B cell (primary cell): ENCODE data around the gene IFNG-AS1. TPM values are rescaled to one million over a fixed set of nuclear protein-coding genes. Genes with fewer than 3 reads are reported as not detected.

Experiments used
- ATAC-seq: fragments of 200-7000 bp; cut with Tn5 transposase; one replicate; pipeline ENCODE4 v1.10.0; 2021; ENCODE audit warnings: low read depth, mild to moderate bottlenecking, moderate number of reproducible peaks, moderate library complexity
- CTCF ChIA-PET: fragments of 350-600 bp; sonication (Branson Sonifier 250); formaldehyde crosslinking; loops from one replicate; lab custom pipeline; 2021; ENCODE audit warnings: antibody characterized with exemption, inconsistent platforms; lab: Charles Lee
- POLR2A ChIA-PET: fragments of 350-600 bp; sonication (Branson Sonifier 250); formaldehyde crosslinking; loops from one replicate; lab custom pipeline; 2021; ENCODE audit warnings: antibody characterized with exemption; lab: Charles Lee
- DNase-seq: peaks from one replicate; pipeline ENCODE4 v3.0.0; 2013
- H2AFZ ChIP-seq: 2 replicates; pipeline ENCODE4 v1.6.1; 2012; ENCODE audit warnings: mild to moderate bottlenecking, low read depth, low read length; ENCODE audit not compliant: insufficient read depth, poor library complexity, severe bottlenecking
- H3K27ac ChIP-seq, 2 donors: 1 replicate in 1 of 2; 2 replicates in 1 of 2; pipeline ENCODE4 v1.5.1; 2012 to 2013; ENCODE audit warnings: low read length in 2 of 2, mild to moderate bottlenecking in 2 of 2, moderate library complexity in 1 of 2
- H3K27me3 ChIP-seq, 4 experiments: fragments of 200-600 bp in 1 of 4; sonication (generic) in 1 of 4; replicated peaks in 1 of 4; 1 replicate in 2 of 4; 2 replicates in 2 of 4; pipeline versions ENCODE4 v1.6.1 to v1.7.0; 2013 to 2016; ENCODE audit warnings: low read length in 3 of 4, mild to moderate bottlenecking in 2 of 4, mixed read lengths in 1 of 4, moderate library complexity in 1 of 4; ENCODE audit not compliant: insufficient read depth in 4 of 4, control insufficient read depth in 3 of 4; ENCODE audit errors: control extremely low read depth in 1 of 4
- H3K36me3 ChIP-seq, 2 experiments: replicated peaks in 1 of 2; 1 replicate in 1 of 2; 2 replicates in 1 of 2; pipeline versions ENCODE4 v1.6.1 to v1.7.1; 2013; ENCODE audit warnings: low read length in 1 of 2; ENCODE audit not compliant: insufficient read depth in 2 of 2, control insufficient read depth in 1 of 2; ENCODE audit errors: control extremely low read depth in 1 of 2, extremely low read depth in 1 of 2
- H3K4me1 ChIP-seq, 2 donors: fragments of 200-600 bp in 1 of 2; sonication (generic) in 1 of 2; 1 replicate in 1 of 2; 2 replicates in 1 of 2; pipeline versions ENCODE4 v1.5.1 to v1.6.1; 2013 to 2017; ENCODE audit warnings: low read length in 2 of 2; ENCODE audit not compliant: control insufficient read depth in 2 of 2, insufficient read depth in 2 of 2
- H3K4me2 ChIP-seq: replicated peaks from 2 replicates; pipeline ENCODE3; 2012; ENCODE audit warnings: mild to moderate bottlenecking, low read depth, low read length; ENCODE audit not compliant: poor library complexity, severe bottlenecking
- H3K4me3 ChIP-seq, 5 experiments: fragments of 200-600 bp in 1 of 5; sonication (generic) in 1 of 5; 1 replicate in 3 of 5; 2 replicates in 2 of 5; pipeline versions ENCODE4 v1.5.1 to v1.7.0; 2011 to 2016; ENCODE audit warnings: low read length in 4 of 5, mild to moderate bottlenecking in 4 of 5, low read depth in 2 of 5, control low read depth in 1 of 5, moderate library complexity in 1 of 5; ENCODE audit not compliant: insufficient read depth in 1 of 5; ENCODE audit errors: control extremely low read depth in 1 of 5, extremely low read depth in 1 of 5
- H3K79me2 ChIP-seq: fragments of 200-600 bp; sonication (generic); one replicate; pipeline ENCODE4 v1.6.0; 2016; ENCODE audit warnings: low read length; ENCODE audit not compliant: control insufficient read depth, insufficient read depth
- H3K9ac ChIP-seq: fragments of 200-600 bp; sonication (generic); 2 replicates; pipeline ENCODE4 v1.6.1; 2017; ENCODE audit warnings: mild to moderate bottlenecking, low read length, moderate library complexity
- H3K9me3 ChIP-seq, 3 donors: one replicate each; pipeline versions ENCODE4 v1.6.1 to v1.7.1; 2013; ENCODE audit warnings: low read length in 2 of 3; ENCODE audit not compliant: control insufficient read depth in 2 of 3, insufficient read depth in 1 of 3; ENCODE audit errors: control extremely low read depth in 1 of 3
- H4K20me1 ChIP-seq: 2 replicates; pipeline ENCODE4 v1.6.0; 2012; ENCODE audit warnings: mild to moderate bottlenecking, low read length; ENCODE audit not compliant: insufficient read depth, control insufficient read depth, poor library complexity, severe bottlenecking
- H3K27ac Mint-ChIP-seq: one replicate; pipeline ENCODE4 v1.8.0; 2021; ENCODE audit warnings: mixed read lengths
- H3K27me3 Mint-ChIP-seq: one replicate; pipeline ENCODE4 v1.8.0; 2021; ENCODE audit warnings: mixed read lengths
- H3K4me1 Mint-ChIP-seq: one replicate; pipeline ENCODE4 v1.8.0; 2021; ENCODE audit warnings: mixed read lengths
- H3K4me3 Mint-ChIP-seq: one replicate; pipeline ENCODE4 v1.8.0; 2021; ENCODE audit warnings: mixed read lengths
- H3K9me3 Mint-ChIP-seq: one replicate; pipeline ENCODE4 v1.8.0; 2022; ENCODE audit warnings: mixed read lengths; ENCODE audit not compliant: insufficient read depth
- CTCF ChIP-seq: fragments of 200-600 bp; IDR thresholded peaks from one replicate; pipeline ENCODE4 v1.8.0; 2022; ENCODE audit warnings: antibody characterized with exemption, mild to moderate bottlenecking
- EZH2 ChIP-seq: IDR thresholded peaks from 2 replicates; pipeline ENCODE4 v1.6.1; 2012; ENCODE audit warnings: borderline replicate concordance, low read depth, mild to moderate bottlenecking, moderate library complexity, low read length; ENCODE audit not compliant: insufficient read depth, poor library complexity, severe bottlenecking
- WGBS: methylation state at CpG from one replicate; pipeline ENCODE4 v1.1.5; 2013; ENCODE audit warnings: missing lambda C conversion rate; ENCODE audit not compliant: insufficient coverage; 5-methylcytosine and 5-hydroxymethylcytosine counted together
- intact Hi-C: fragments of 100-400 bp; cut with micrococcal nuclease; formaldehyde crosslinking; loops from one replicate; pipeline ENCODE4 v1.10.0; 2022
- polyA plus RNA-seq: library from polyadenylated mRNA; depleted of rRNA; stranded (reverse); fragments of >200 nt; gene quantifications from 2 replicates; pipeline ENCODE4 v1.2.3, GENCODE V29; 2012
- total RNA-seq, 2 donors: library from RNA; stranded (reverse); fragments of 120-200 nt in 1 of 2; gene quantifications; 1 replicate in 1 of 2; 2 replicates in 1 of 2; pipeline versions ENCODE4 v1.2.3 to v1.2.4, GENCODE V29; 2013 to 2022

Gene IFNG-AS1
- total and polyA plus RNA-seq, 2 donors (not counting 1 experiment from before 2014, with no cell fraction given), result 1.8 to 19.0 TPM

- intact Hi-C loops, result no loop called here
- 78% methylated on average over 3 of the region's 3 CpGs for WGBS
- DNase-seq, result no peak
- Histone ChIP-seq H3K9me3 (no peaks in the 10 kb centered on the region), H2AFZ (no peak overlapping the region), H3K27me3 (no peaks in the 10 kb centered on the region), H3K9ac (no peak overlapping the region), H3K79me2 (no peaks in the 10 kb centered on the region), H3K4me1 (peaks cover 5 to 8% of the 10 kb centered on the region in 2 donors), H3K36me3 (no peaks in the 10 kb centered on the region), H3K4me3 (no peak overlapping the region), H3K4me2 (no peak overlapping the region), H3K27ac (no peak overlapping the region), H4K20me1 (no peaks in the 10 kb centered on the region)
- Mint-ChIP-seq H3K27me3 (peaks cover 6% of the 10 kb centered on the region), H3K9me3 (no peaks in the 10 kb centered on the region), H3K27ac (no peak overlapping the region), H3K4me3 (no peak overlapping the region), H3K4me1 (peaks cover 4% of the 10 kb centered on the region)
- TF ChIP-seq CTCF (no peak), EZH2 (no peak)
- no peak for ATAC-seq
- CTCF ChIA-PET, result interaction anchor here (1.1 to 11.7 kb wide), 8 partner anchors 11 to 779 kb away, joined by 3 to 346 read pairs (median 6); no protein-coding TSS in a partner anchor
- POLR2A ChIA-PET, result no interaction called here
These were observed 48.4 kb upstream of the IFNG-AS1 start for GRCh38 chr12:67940780-67941243.

GRCh38 chr12:67942724-67943123, 46.5 kb upstream of the IFNG-AS1 start:
- no peak for TF ChIP-seq CTCF
- no peak for TF ChIP-seq EZH2
- POLR2A ChIA-PET, result interaction anchor here (1.0 kb wide), 1 partner anchor 294 kb away, joined by 4 read pairs; the partner anchor contains the start of gene DYRK2
- H3K36me3 ChIP-seq, result no peaks in the 10 kb centered on the region

More at GRCh38 chr12:67942724-67943123, 46.5 kb upstream of the IFNG-AS1 start:
- H3K4me3 ChIP-seq, result no peak overlapping the region
- no peaks in the 10 kb centered on the region for H3K9me3 ChIP-seq
- H3K4me1 Mint-ChIP-seq, result peaks cover 4% of the 10 kb centered on the region
- intact Hi-C loops, result loop anchor here (1.0 to 2.0 kb wide), 4 partner anchors 100 to 586 kb away; no protein-coding TSS in a partner anchor
- no peaks in the 10 kb centered on the region for H4K20me1 ChIP-seq
- H3K9ac ChIP-seq, result no peak overlapping the region
- peaks cover 6% of the 10 kb centered on the region for H3K27me3 Mint-ChIP-seq
- no peak overlapping the region for H2AFZ ChIP-seq
- H3K27ac Mint-ChIP-seq, result no peak overlapping the region
- 100% methylated on average over 1 of the region's 3 CpGs for WGBS
- H3K79me2 ChIP-seq, result no peaks in the 10 kb centered on the region
- CTCF ChIA-PET, result interaction anchor here (0.6 to 11.7 kb wide), 45 partner anchors 9 to 917 kb away, joined by 3 to 346 read pairs (median 4); partner anchors contain the start of genes CAND1 and IFNG-AS1
- no peaks in the 10 kb centered on the region for H3K9me3 Mint-ChIP-seq
- DNase-seq (no peak), ATAC-seq (no peak)
- H3K4me3 Mint-ChIP-seq, result no peak overlapping the region
- no peak overlapping the region for H3K4me2 ChIP-seq
- H3K27me3 ChIP-seq, result no peaks in the 10 kb centered on the region
- peaks cover 5 to 8% of the 10 kb centered on the region in 2 donors for H3K4me1 ChIP-seq
- no peak overlapping the region for H3K27ac ChIP-seq
